Tibial artery (tissue), 4 donors: Measurements from ENCODE around the gene CCDC102A.

ENCODE experiments used
- DNase-seq, 2 donors: peaks; one replicate each; pipeline ENCODE4 v3.0.0-alpha.2; 2019
- H3K27ac ChIP-seq, 2 donors: fragments of 200-600 bp; sonication (generic) in 1 of 2; 1 replicate in 1 of 2; 2 replicates in 1 of 2; pipeline ENCODE4 v1.5.1; 2018 to 2019; ENCODE audit warnings: mild to moderate bottlenecking in 1 of 2
- H3K27me3 ChIP-seq, 2 donors: fragments of 200-600 bp; sonication (generic) in 1 of 2; one replicate each; pipeline versions ENCODE4 v1.5.1 to v1.6.0; 2016 to 2019
- H3K36me3 ChIP-seq, 3 donors: fragments of 200-600 bp; sonication (generic) in 2 of 3; one replicate each; pipeline ENCODE4 v1.5.1; 2016 to 2019; ENCODE audit warnings: mild to moderate bottlenecking in 2 of 3
- H3K4me1 ChIP-seq, 4 donors: fragments of 200-600 bp; sonication (generic) in 2 of 4; 1 replicate in 3 of 4; 2 replicates in 1 of 4; pipeline ENCODE4 v1.5.1; 2016 to 2019
- H3K4me3 ChIP-seq, 2 donors: fragments of 200-600 bp; sonication (generic) in 1 of 2; 1 replicate in 1 of 2; 2 replicates in 1 of 2; pipeline ENCODE4 v1.5.1; 2018 to 2019; ENCODE audit warnings: mild to moderate bottlenecking in 2 of 2
- H3K9me3 ChIP-seq, 3 donors: fragments of 200-600 bp; sonication (generic) in 1 of 3; one replicate each; pipeline ENCODE4 v1.5.1; 2016 to 2019
- CTCF ChIP-seq, 2 experiments: fragments of 200-600 bp in 1 of 2; fragments of 450-650 bp in 1 of 2; IDR thresholded peaks; one replicate each; pipeline ENCODE4 v1.5.1; 2017 to 2019; ENCODE audit warnings: antibody characterized with exemption in 2 of 2, mild to moderate bottlenecking in 1 of 2, moderate library complexity in 1 of 2
- intact Hi-C: fragments of 100-400 bp; cut with DNase I; formaldehyde crosslinking; loops from one replicate; pipeline ENCODE4 v1.15.0; 2023; ENCODE audit warnings: low total_unique reads

Gene CCDC102A

GRCh38 chr16:57544124-57544653 lies 7.8 kb upstream of the CCDC102A start:
- Histone ChIP-seq H3K27me3 (no peaks in the 10 kb centered on the region), H3K36me3 (no peaks in the 10 kb centered on the region), H3K27ac (no peak overlapping the region), H3K9me3 (no peaks in the 10 kb centered on the region), H3K4me3 (no peak overlapping the region), H3K4me1 (no peaks in the 10 kb centered on the region)
- TF ChIP-seq CTCF (IDR thresholded peaks at IDR 0.05): no peak
- intact Hi-C loops: no loop called here
- DNase-seq: peak in 1 of 2 donors; percentile 60

- H3K27me3 ChIP-seq: no peaks in the 10 kb centered on the region
- no peak overlapping the region for H3K27ac ChIP-seq
- intact Hi-C loops: no loop called here
- no peaks in the 10 kb centered on the region for H3K9me3 ChIP-seq
- DNase-seq: peak in 1 of 2 donors; percentile 44
- TF ChIP-seq CTCF (IDR thresholded peaks at IDR 0.05): no peak
- no peaks in the 10 kb centered on the region for H3K36me3 ChIP-seq
- peaks cover 0 to 3% (median 1%) of the 10 kb centered on the region in 4 donors for H3K4me1 ChIP-seq
- H3K4me3 ChIP-seq: no peak overlapping the region
Observed at GRCh38 chr16:57541754-57542435, 5.5 kb upstream of the CCDC102A start.

GRCh38 chr16:57540906-57541753 lies 4.8 kb upstream of the CCDC102A start:
- Histone ChIP-seq H3K27me3 (no peaks in the 10 kb centered on the region), H3K4me1 (peaks cover 0 to 6% (median 2%) of the 10 kb centered on the region in 4 donors), H3K27ac (no peak overlapping the region), H3K36me3 (no peaks in the 10 kb centered on the region), H3K4me3 (no peak overlapping the region), H3K9me3 (no peaks in the 10 kb centered on the region)
- peak in 1 of 2 donors; percentile 44 for DNase-seq
- intact Hi-C loops: no loop called here
- TF ChIP-seq CTCF (IDR thresholded peaks at IDR 0.05): no peak

- DNase-seq: peak in 1 of 2 donors; percentile 24
- intact Hi-C loops: no loop called here
- no peak overlapping the region for H3K4me3 ChIP-seq
- H3K27me3 ChIP-seq: no peaks in the 10 kb centered on the region
- H3K36me3 ChIP-seq: no peaks in the 10 kb centered on the region
- no peak for TF ChIP-seq CTCF (IDR thresholded peaks at IDR 0.05)
- peaks cover 0 to 8% (median 4%) of the 10 kb centered on the region in 4 donors for H3K4me1 ChIP-seq
- no peaks in the 10 kb centered on the region for H3K9me3 ChIP-seq
- no peak overlapping the region for H3K27ac ChIP-seq
Observed at GRCh38 chr16:57540387-57540786, 4.0 kb upstream of the CCDC102A start.

GRCh38 chr16:57539072-57539796 lies 2.9 kb upstream of the CCDC102A start:
- H3K9me3 ChIP-seq: no peaks in the 10 kb centered on the region
- intact Hi-C loops: loop anchor here (10.0 kb wide), 1 partner anchor 234 kb away; no protein-coding TSS in a partner anchor
- no peak overlapping the region for H3K27ac ChIP-seq
- no peaks in the 10 kb centered on the region for H3K36me3 ChIP-seq
- H3K27me3 ChIP-seq: no peaks in the 10 kb centered on the region
- peaks cover 0 to 19% (median 15%) of the 10 kb centered on the region in 4 donors for H3K4me1 ChIP-seq
- no peak for TF ChIP-seq CTCF (IDR thresholded peaks at IDR 0.05)
- no peak for DNase-seq
- no peak overlapping the region for H3K4me3 ChIP-seq
